Keratinocyte (primary cell): ENCODE measurements around the gene RGS6.

ENCODE experiments used
- CTCF ChIP-seq, 3 experiments: IDR thresholded peaks in 1 of 3; conservative IDR thresholded peaks in 1 of 3; optimal IDR thresholded peaks in 1 of 3; 2 replicates in 2 of 3; 3 replicates in 1 of 3; pipeline versions ENCODE3 to v1.5.1; 2011; ENCODE audit warnings: low read length in 3 of 3, mild to moderate bottlenecking in 3 of 3, moderate library complexity in 2 of 3, control low read depth in 1 of 3, inconsistent platforms in 1 of 3; ENCODE audit not compliant: insufficient read depth in 2 of 3; ENCODE audit errors: extremely low read depth in 1 of 3
- EZH2 ChIP-seq: IDR thresholded peaks from one replicate; pipeline ENCODE4 v1.6.1; 2012; ENCODE audit warnings: inconsistent platforms, mild to moderate bottlenecking, low read length, moderate library complexity

- TF ChIP-seq EZH2 (no peak), CTCF (optimal IDR thresholded peaks at IDR 0.05 in 1 of 3, IDR thresholded peaks at IDR 0.05 in 1 of 3, conservative IDR thresholded peaks at IDR 0.05 in 1 of 3; ENCODE audit: extremely low read depth in 1 of 3, insufficient read depth in 2 of 3, low read length in 3 of 3) (no peak)
Measured at GRCh38 chr14:72332871-72333270, 400.6 kb downstream of the RGS6 start.
